K562 (cell line): Measurements from ENCODE around the gene PDE4A. TPM values are rescaled to one million over a fixed set of nuclear protein-coding genes. Genes with fewer than 3 reads are reported as not detected.

Experiments used
- ATAC-seq: fragments of 200-7000 bp; cut with Tn5 transposase; 3 replicates; pipeline ENCODE4 v1.9.1; 2020; ENCODE audit warnings: moderate library complexity
- BruUV-seq: library from RNA; stranded (reverse); fragments of 400-500 nt; replicated peaks from 2 replicates; lab custom pipeline; 2021; lab: Mats Ljungman, UMichigan
- CTCF ChIA-PET: fragments of 300-600 bp; formaldehyde crosslinking; extraction: SDS; loops from one replicate; lab custom pipeline; 2021; ENCODE audit warnings: low intra/inter-chr PET ratio; lab: Yijun Ruan, JAX
- POLR2A ChIA-PET: fragments of 300-600, 350-650 bp; sonication (Branson Sonifier 250); formaldehyde crosslinking; extraction: SDS; loops from one replicate; lab custom pipeline; 2021; ENCODE audit warnings: antibody characterized with exemption, inconsistent platforms; lab: Yijun Ruan, JAX
- DNase-seq, 4 experiments: peaks; one replicate each; pipeline versions ENCODE4 v3.0.0 to v3.0.0-alpha.2; 2011 to 2018; ENCODE audit warnings: low spot score in 3 of 4, mixed read lengths in 3 of 4; ENCODE audit errors: extremely low read depth in 1 of 4
- FAIRE-seq: peaks from 2 replicates; lab custom pipeline; 2011; peaks lifted over from hg19 to GRCh38; lab: Jason Lieb, UNC
- H2AFZ ChIP-seq: 2 replicates; pipeline ENCODE4 v1.6.0; 2011; ENCODE audit warnings: low read depth, low read length, control low read depth, inconsistent platforms
- H3K27ac ChIP-seq: fragments of 200-600 bp; 3 replicates; pipeline ENCODE4 v1.8.0; 2011; ENCODE audit warnings: low read depth, mild to moderate bottlenecking, control low read depth, inconsistent platforms, low read length, moderate library complexity, mixed read lengths; ENCODE audit errors: extremely low read depth
- H3K27me3 ChIP-seq, 2 experiments: fragments of 300-600 bp in 1 of 2; 2 replicates in 1 of 2; 3 replicates in 1 of 2; pipeline versions ENCODE4 v1.6.0 to v1.8.0; 2011; ENCODE audit warnings: inconsistent platforms in 2 of 2, low read length in 2 of 2, mild to moderate bottlenecking in 1 of 2, mixed read lengths in 1 of 2, moderate library complexity in 1 of 2; ENCODE audit not compliant: control insufficient read depth in 2 of 2, insufficient read depth in 2 of 2
- H3K36me3 ChIP-seq: fragments of 300-600 bp; 3 replicates; pipeline ENCODE4 v1.8.0; 2011; ENCODE audit warnings: mild to moderate bottlenecking, low read length, inconsistent platforms; ENCODE audit not compliant: control insufficient read depth, insufficient read depth
- H3K4me1 ChIP-seq, 2 experiments: fragments of 200-600 bp in 1 of 2; replicated peaks in 1 of 2; 2 replicates in 1 of 2; 3 replicates in 1 of 2; pipeline versions ENCODE4 v1.5.1 to v1.8.0; 2011; ENCODE audit warnings: inconsistent platforms in 2 of 2, low read length in 2 of 2, mild to moderate bottlenecking in 1 of 2, mixed read lengths in 1 of 2, moderate library complexity in 1 of 2; ENCODE audit not compliant: control insufficient read depth in 2 of 2, insufficient read depth in 2 of 2
- H3K4me2 ChIP-seq: 2 replicates; pipeline ENCODE4 v1.6.1; 2011; ENCODE audit warnings: low read length, control low read depth, inconsistent platforms, mixed read lengths; ENCODE audit not compliant: insufficient read depth
- H3K4me3 ChIP-seq: fragments of 200-600 bp; sonication (generic), shearing (Covaris generic); 2 replicates; pipeline ENCODE4 v1.5.1; 2016; ENCODE audit warnings: control low read depth, inconsistent platforms
- H3K79me2 ChIP-seq: fragments of 200-600 bp; 3 replicates; pipeline ENCODE4 v1.8.0; 2011; ENCODE audit warnings: low read length, inconsistent platforms; ENCODE audit not compliant: control insufficient read depth, insufficient read depth
- H3K9ac ChIP-seq, 2 experiments: 2 replicates each; pipeline versions ENCODE4 v1.6.0 to v1.6.1; 2011; ENCODE audit warnings: low read depth in 2 of 2, low read length in 2 of 2, control low read depth in 1 of 2, inconsistent platforms in 1 of 2, mild to moderate bottlenecking in 1 of 2, mixed read lengths in 1 of 2; ENCODE audit not compliant: insufficient read depth in 1 of 2
- H3K9me1 ChIP-seq: one replicate; pipeline ENCODE4 v1.6.0; 2011; ENCODE audit warnings: inconsistent platforms, mild to moderate bottlenecking, low read length, moderate library complexity; ENCODE audit not compliant: control insufficient read depth, insufficient read depth
- H3K9me3 ChIP-seq: replicated peaks from 2 replicates; pipeline ENCODE4 v1.5.1; 2011; ENCODE audit warnings: low read depth, low read length, inconsistent platforms; ENCODE audit not compliant: control insufficient read depth, insufficient read depth
- H4K20me1 ChIP-seq: replicated peaks from 2 replicates; pipeline ENCODE4 v1.6.1; 2011; ENCODE audit warnings: low read length, inconsistent platforms, mixed read lengths; ENCODE audit not compliant: control insufficient read depth, insufficient read depth
- CTBP1 ChIP-seq: fragments of 450-650 bp; IDR thresholded peaks from 2 replicates; pipeline ENCODE4 v1.6.1; 2016; ENCODE audit warnings: borderline replicate concordance
- E2F3 ChIP-seq: fragments of 250-450 bp; sonication (Bioruptor Pico); IDR thresholded peaks from 2 replicates; pipeline ENCODE4 v1.4.0; 2020; ENCODE audit warnings: mild to moderate bottlenecking
- KAT7 ChIP-seq: sonication (generic); formaldehyde crosslinking; IDR thresholded peaks from 2 replicates; pipeline ENCODE4 v1.8.0; 2022; ENCODE audit warnings: missing genetic modification reagents, mild to moderate bottlenecking, borderline replicate concordance
- MED1 ChIP-seq: sonication (generic); formaldehyde crosslinking; IDR thresholded peaks from 2 replicates; pipeline ENCODE4 v1.8.1; 2023; ENCODE audit warnings: missing genetic modification reagents, borderline replicate concordance
- MEIS2 ChIP-seq: fragments of 450-650 bp; IDR thresholded peaks from 2 replicates; pipeline ENCODE4 v1.6.1; 2014; ENCODE audit warnings: mild to moderate bottlenecking; ENCODE audit not compliant: partially characterized antibody
- SAFB2 ChIP-seq: fragments of 200-400 bp; formaldehyde crosslinking; IDR thresholded peaks from 2 replicates; pipeline ENCODE4 v1.6.1; 2018; ENCODE audit warnings: borderline replicate concordance, low read length, low read depth, moderate library complexity; ENCODE audit not compliant: severe bottlenecking
- SMARCA5 ChIP-seq: fragments of 450-650 bp; IDR thresholded peaks from 2 replicates; pipeline ENCODE4 v1.6.1; 2016
- ZBTB17 ChIP-seq: fragments of 450-650 bp; formaldehyde crosslinking; IDR thresholded peaks from 2 replicates; pipeline ENCODE4 v1.4.0; 2020; ENCODE audit warnings: mild to moderate bottlenecking
- ZNF263 ChIP-seq: sonication (generic); formaldehyde crosslinking; IDR thresholded peaks from 2 replicates; pipeline ENCODE4 v1.8.0; 2022; ENCODE audit warnings: mild to moderate bottlenecking, missing genetic modification reagents, borderline replicate concordance
- ZZZ3 ChIP-seq: fragments of 450-650 bp; IDR thresholded peaks from 2 replicates; pipeline ENCODE4 v1.6.1; 2016; ENCODE audit warnings: antibody characterized with exemption, mild to moderate bottlenecking, moderate library complexity
- WGBS: fragments of 100-300 bp; shearing (Covaris generic); methylation state at CpG from one replicate; pipeline ENCODE4 v1.1.6; 2016; ENCODE audit warnings: low coverage, mixed read lengths; ENCODE audit not compliant: insufficient coverage; ENCODE audit errors: missing lambda C conversion rate; 5-methylcytosine and 5-hydroxymethylcytosine counted together
- in situ Hi-C: fragments of 300-500 bp; cut with MboI; formaldehyde crosslinking; loops from 4 replicates; pipeline ENCODE4 v1.15.0; 2018; ENCODE audit warnings: inconsistent platforms, mixed read lengths
- intact Hi-C: fragments of 100-400 bp; cut with micrococcal nuclease; formaldehyde crosslinking; loops from 2 replicates; pipeline ENCODE4 v1.14.2; 2022
- polyA plus RNA-seq, 8 experiments: library from polyadenylated mRNA; depleted of rRNA in 4 of 8; stranded (reverse) in 5 of 8; unstranded in 3 of 8; fragments of >200 nt; fragmentation: Nextera tagmentation in 2 of 8; fragmentation: Illumina TruSeq in 1 of 8; extraction: Ambion mirVana in 2 of 8; extraction: Trizol in 1 of 8; gene quantifications; 2 replicates each; pipeline versions ENCODE4 v1.2.1 to v1.2.3, GENCODE V29; 2011 to 2014; ENCODE audit warnings: inconsistent platforms in 1 of 8, missing spikeins in 1 of 8
- total RNA-seq, 7 experiments: library from RNA; depleted of rRNA in 6 of 7; stranded (reverse); fragments of >200 nt in 6 of 7; fragmentation: Illumina TruSeq in 2 of 7; extraction: Trizol in 2 of 7; gene quantifications; 2 replicates each; pipeline versions ENCODE4 v1.2.1 to v1.2.3, GENCODE V29; 2011 to 2021; ENCODE audit warnings: low replicate concordance in 1 of 7
- TF ChIP-seq, protein P1 (sequence below), 2 experiments: fragments of 450-650 bp; conservative IDR thresholded peaks; 2 replicates each; pipeline ENCODE4 v1.6.1; 2017; ENCODE audit warnings: mild to moderate bottlenecking in 2 of 2, moderate library complexity in 2 of 2
- TF ChIP-seq, protein P2 (sequence below): sonication (generic); formaldehyde crosslinking; IDR thresholded peaks from 2 replicates; pipeline ENCODE4 v1.8.0; 2022; ENCODE audit warnings: mild to moderate bottlenecking, low read depth, missing genetic modification reagents
- TF ChIP-seq, protein P3 (sequence below): IDR thresholded peaks from 2 replicates; pipeline ENCODE4 v1.6.1; 2016; ENCODE audit warnings: missing genetic modification characterization, missing compliant biosample characterization
- TF ChIP-seq, protein P4 (sequence below): fragments of 150-350 bp; conservative IDR thresholded peaks from 2 replicates; pipeline ENCODE4 v1.6.1; 2014; ENCODE audit warnings: low read length

Gene PDE4A
- total and polyA plus RNA-seq, 9 of the 15 experiments (the other 6 are each of a cell fraction or from before 2014, with no cell fraction given), result 0.66 to 26.9 (median 4.6) TPM

DNA sequence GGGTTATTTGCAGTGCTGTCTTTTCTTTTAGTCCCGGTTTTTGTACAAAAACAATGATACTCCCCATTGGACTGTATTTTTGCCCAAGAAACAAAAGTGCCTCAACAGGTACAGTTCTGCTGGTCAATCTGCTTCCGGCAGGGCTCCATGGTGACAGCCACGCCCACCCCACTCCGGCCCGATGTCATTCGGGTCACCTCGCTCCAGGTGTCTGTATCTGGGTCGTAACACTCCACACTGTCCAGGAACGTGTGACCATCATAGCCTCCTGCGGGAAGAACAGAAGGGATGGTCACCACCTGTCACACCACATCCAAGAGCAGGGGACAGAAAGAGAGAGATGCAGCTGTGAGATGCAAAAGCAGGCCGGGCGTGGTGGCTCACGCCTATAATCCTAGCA, 66.2 kb downstream of the PDE4A start (continued):
- TF ChIP-seq, protein P1, sequence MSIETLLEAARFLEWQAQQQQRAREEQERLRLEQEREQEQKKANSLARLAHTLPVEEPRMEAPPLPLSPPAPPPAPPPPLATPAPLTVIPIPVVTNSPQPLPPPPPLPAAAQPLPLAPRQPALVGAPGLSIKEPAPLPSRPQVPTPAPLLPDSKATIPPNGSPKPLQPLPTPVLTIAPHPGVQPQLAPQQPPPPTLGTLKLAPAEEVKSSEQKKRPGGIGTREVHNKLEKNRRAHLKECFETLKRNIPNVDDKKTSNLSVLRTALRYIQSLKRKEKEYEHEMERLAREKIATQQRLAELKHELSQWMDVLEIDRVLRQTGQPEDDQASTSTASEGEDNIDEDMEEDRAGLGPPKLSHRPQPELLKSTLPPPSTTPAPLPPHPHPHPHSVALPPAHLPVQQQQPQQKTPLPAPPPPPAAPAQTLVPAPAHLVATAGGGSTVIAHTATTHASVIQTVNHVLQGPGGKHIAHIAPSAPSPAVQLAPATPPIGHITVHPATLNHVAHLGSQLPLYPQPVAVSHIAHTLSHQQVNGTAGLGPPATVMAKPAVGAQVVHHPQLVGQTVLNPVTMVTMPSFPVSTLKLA (conservative IDR thresholded peaks at IDR 0.05), result no peak
- TF ChIP-seq KAT7 (CRISPR knock-in tag) (no peak), SMARCA5 (no peak), CTBP1 (no peak), E2F3 (CRISPR knock-in tag) (no peak)
- TF ChIP-seq, protein P2, sequence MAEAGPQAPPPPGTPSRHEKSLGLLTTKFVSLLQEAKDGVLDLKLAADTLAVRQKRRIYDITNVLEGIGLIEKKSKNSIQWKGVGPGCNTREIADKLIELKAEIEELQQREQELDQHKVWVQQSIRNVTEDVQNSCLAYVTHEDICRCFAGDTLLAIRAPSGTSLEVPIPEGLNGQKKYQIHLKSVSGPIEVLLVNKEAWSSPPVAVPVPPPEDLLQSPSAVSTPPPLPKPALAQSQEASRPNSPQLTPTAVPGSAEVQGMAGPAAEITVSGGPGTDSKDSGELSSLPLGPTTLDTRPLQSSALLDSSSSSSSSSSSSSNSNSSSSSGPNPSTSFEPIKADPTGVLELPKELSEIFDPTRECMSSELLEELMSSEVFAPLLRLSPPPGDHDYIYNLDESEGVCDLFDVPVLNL (CRISPR knock-in tag), result no peak

DNA sequence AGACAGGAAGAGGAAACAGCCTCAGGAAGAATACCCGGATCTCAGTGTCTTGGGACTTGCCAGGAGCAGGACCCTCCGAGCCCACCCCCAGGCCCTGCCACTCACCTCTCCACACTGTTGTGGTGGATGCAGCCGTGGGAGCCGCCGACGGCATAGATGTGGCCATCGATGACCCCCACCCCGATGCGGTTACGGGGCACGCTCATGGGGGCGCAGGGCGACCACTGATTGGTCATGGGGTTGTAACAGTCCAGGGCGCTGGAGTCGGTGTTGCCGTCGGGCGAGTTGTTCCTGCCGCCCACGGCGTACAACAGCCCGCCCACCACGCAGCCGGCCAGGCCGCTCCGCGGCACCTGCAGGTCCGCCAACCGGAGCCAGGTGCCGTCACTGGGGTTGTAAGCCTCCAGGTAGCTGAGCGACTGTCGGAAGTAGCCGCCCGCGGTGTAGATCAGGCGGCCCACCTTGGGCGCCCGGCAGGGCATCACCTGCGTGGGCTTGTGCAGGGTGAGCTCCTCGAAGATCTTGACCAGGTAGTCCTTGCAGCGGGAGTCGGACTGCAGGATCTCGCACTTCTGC, 71.2 kb downstream of the PDE4A start:
- DNase-seq, result peak in 1 of 4 experiments; percentile 12
- no TSS peak for BruUV-seq
- in situ Hi-C loops, result no loop called here
- ChIA-PET POLR2A (interaction anchor here (1.5 kb wide), 1 partner anchor 9 kb away, joined by 8 read pairs; no protein-coding TSS in a partner anchor), CTCF (interaction anchor here (0.6 to 1.6 kb wide), 2 partner anchors 74 to 81 kb away, joined by 3 to 5 read pairs; no protein-coding TSS in a partner anchor)
- Histone ChIP-seq H3K79me2 (peaks cover 45% of the 10 kb centered on the region), H3K27me3 (no peaks in the 10 kb centered on the region; a peak in 1 of 5 replicates), H3K9ac (peak overlapping the region in 1 of 2 experiments; percentile 55; a peak in 2 of 4 replicates), H3K9me3 (no peaks in the 10 kb centered on the region), H3K36me3 (peaks cover 79% of the 10 kb centered on the region; the same call in 2 of the 3 replicates), H2AFZ (no peak overlapping the region), H3K4me2 (no peak overlapping the region), H3K27ac (no peak overlapping the region), H3K9me1 (no peaks in the 10 kb centered on the region), H4K20me1 (peaks cover 16% of the 10 kb centered on the region), H3K4me3 (no peak overlapping the region), H3K4me1 (peaks cover 0 to 15% of the 10 kb centered on the region in 2 experiments; a peak in 2 of 5 replicates)
- no peak for FAIRE-seq
- WGBS, result 97% methylated on average over 28 of the region's 43 CpGs
- ATAC-seq, result no peak
- intact Hi-C loops, result no loop called here
- TF ChIP-seq ZZZ3 (no peak), ZNF263 (no peak), ZBTB17 (no peak), SAFB2 (no peak), MEIS2 (no peak), MED1 (CRISPR knock-in tag) (no peak)
- TF ChIP-seq, protein P3, sequence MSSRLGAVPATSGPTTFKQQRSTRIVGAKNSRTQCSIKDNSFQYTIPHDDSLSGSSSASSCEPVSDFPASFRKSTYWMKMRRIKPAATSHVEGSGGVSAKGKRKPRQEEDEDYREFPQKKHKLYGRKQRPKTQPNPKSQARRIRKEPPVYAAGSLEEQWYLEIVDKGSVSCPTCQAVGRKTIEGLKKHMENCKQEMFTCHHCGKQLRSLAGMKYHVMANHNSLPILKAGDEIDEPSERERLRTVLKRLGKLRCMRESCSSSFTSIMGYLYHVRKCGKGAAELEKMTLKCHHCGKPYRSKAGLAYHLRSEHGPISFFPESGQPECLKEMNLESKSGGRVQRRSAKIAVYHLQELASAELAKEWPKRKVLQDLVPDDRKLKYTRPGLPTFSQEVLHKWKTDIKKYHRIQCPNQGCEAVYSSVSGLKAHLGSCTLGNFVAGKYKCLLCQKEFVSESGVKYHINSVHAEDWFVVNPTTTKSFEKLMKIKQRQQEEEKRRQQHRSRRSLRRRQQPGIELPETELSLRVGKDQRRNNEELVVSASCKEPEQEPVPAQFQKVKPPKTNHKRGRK (tag), result no peak
- TF ChIP-seq, protein P4, sequence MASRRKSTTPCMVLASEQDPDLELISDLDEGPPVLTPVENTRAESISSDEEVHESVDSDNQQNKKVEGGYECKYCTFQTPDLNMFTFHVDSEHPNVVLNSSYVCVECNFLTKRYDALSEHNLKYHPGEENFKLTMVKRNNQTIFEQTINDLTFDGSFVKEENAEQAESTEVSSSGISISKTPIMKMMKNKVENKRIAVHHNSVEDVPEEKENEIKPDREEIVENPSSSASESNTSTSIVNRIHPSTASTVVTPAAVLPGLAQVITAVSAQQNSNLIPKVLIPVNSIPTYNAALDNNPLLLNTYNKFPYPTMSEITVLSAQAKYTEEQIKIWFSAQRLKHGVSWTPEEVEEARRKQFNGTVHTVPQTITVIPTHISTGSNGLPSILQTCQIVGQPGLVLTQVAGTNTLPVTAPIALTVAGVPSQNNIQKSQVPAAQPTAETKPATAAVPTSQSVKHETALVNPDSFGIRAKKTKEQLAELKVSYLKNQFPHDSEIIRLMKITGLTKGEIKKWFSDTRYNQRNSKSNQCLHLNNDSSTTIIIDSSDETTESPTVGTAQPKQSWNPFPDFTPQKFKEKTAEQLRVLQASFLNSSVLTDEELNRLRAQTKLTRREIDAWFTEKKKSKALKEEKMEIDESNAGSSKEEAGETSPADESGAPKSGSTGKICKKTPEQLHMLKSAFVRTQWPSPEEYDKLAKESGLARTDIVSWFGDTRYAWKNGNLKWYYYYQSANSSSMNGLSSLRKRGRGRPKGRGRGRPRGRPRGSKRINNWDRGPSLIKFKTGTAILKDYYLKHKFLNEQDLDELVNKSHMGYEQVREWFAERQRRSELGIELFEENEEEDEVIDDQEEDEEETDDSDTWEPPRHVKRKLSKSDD, result no peak
